Measurements from ENCODE around the gene SLC66A2. TPM values are rescaled to one million over a fixed set of nuclear protein-coding genes. Genes with fewer than 3 reads are reported as not detected.
A peak's percentile ranks its signal among the peaks of the same experiment; 100 is the strongest.

SLC66A2 gene
- total and polyA plus RNA-seq, 2 of the 13 experiments (the other 11 are each of a cell fraction or from before 2014, with no cell fraction given), result 33.5 to 41.9 TPM

- TF ChIP-seq ZBTB21 (CRISPR knock-in tag; IDR thresholded peaks at IDR 0.05) (peak; percentile 39; the same call in 1 of the 2 replicates), POGK (CRISPR knock-in tag; conservative IDR thresholded peaks at IDR 0.05) (peak; percentile 85; the same call in 1 of the 2 replicates), ZMYM4 (CRISPR knock-in tag; IDR thresholded peaks at IDR 0.05) (peak; percentile 85), SKI (IDR thresholded peaks at IDR 0.05; ENCODE audit: partially characterized antibody) (peak; percentile 94), ZNF547 (CRISPR knock-in tag; IDR thresholded peaks at IDR 0.05) (peak; percentile 53; the same call in 1 of the 2 replicates), ZBTB42 (CRISPR knock-in tag; IDR thresholded peaks at IDR 0.05) (no peak), ZFP36L1 (CRISPR knock-in tag; IDR thresholded peaks at IDR 0.05) (peak; percentile 50; the same call in 1 of the 2 replicates), RXRB (CRISPR knock-in tag; IDR thresholded peaks at IDR 0.05; ENCODE audit: borderline replicate concordance) (peak; percentile 97), ZNF329 (CRISPR knock-in tag; IDR thresholded peaks at IDR 0.05; ENCODE audit: low read depth) (0 out of 2 replicates have a peak, but pooled peaks have one; percentile 43), MEIS2 (CRISPR knock-in tag; IDR thresholded peaks at IDR 0.05) (peak; percentile 69), ZNF572 (CRISPR knock-in tag; IDR thresholded peaks at IDR 0.05) (peak; percentile 74; the same call in 1 of the 2 replicates), RFXANK (CRISPR knock-in tag; IDR thresholded peaks at IDR 0.05) (0 out of 2 replicates have a peak, but pooled peaks have one; percentile 27), ZNF574 (CRISPR knock-in tag; IDR thresholded peaks at IDR 0.05) (0 out of 2 replicates have a peak, but pooled peaks have one; percentile 62), ZNF747 (CRISPR knock-in tag; IDR thresholded peaks at IDR 0.05; ENCODE audit: borderline replicate concordance) (peak; percentile 86), HDAC1 (CRISPR knock-in tag; IDR thresholded peaks at IDR 0.05) (peak; percentile 94), ZNF629 (CRISPR knock-in tag; conservative IDR thresholded peaks at IDR 0.05) (peak; percentile 47; the same call in 1 of the 2 replicates), SALL1 (CRISPR knock-in tag; IDR thresholded peaks at IDR 0.05) (peak; percentile 94), ZFP36 (IDR thresholded peaks at IDR 0.05; ENCODE audit: borderline replicate concordance, low read depth, low read length, partially characterized antibody) (peak; percentile 51)
- TF ChIP-seq, protein P1, sequence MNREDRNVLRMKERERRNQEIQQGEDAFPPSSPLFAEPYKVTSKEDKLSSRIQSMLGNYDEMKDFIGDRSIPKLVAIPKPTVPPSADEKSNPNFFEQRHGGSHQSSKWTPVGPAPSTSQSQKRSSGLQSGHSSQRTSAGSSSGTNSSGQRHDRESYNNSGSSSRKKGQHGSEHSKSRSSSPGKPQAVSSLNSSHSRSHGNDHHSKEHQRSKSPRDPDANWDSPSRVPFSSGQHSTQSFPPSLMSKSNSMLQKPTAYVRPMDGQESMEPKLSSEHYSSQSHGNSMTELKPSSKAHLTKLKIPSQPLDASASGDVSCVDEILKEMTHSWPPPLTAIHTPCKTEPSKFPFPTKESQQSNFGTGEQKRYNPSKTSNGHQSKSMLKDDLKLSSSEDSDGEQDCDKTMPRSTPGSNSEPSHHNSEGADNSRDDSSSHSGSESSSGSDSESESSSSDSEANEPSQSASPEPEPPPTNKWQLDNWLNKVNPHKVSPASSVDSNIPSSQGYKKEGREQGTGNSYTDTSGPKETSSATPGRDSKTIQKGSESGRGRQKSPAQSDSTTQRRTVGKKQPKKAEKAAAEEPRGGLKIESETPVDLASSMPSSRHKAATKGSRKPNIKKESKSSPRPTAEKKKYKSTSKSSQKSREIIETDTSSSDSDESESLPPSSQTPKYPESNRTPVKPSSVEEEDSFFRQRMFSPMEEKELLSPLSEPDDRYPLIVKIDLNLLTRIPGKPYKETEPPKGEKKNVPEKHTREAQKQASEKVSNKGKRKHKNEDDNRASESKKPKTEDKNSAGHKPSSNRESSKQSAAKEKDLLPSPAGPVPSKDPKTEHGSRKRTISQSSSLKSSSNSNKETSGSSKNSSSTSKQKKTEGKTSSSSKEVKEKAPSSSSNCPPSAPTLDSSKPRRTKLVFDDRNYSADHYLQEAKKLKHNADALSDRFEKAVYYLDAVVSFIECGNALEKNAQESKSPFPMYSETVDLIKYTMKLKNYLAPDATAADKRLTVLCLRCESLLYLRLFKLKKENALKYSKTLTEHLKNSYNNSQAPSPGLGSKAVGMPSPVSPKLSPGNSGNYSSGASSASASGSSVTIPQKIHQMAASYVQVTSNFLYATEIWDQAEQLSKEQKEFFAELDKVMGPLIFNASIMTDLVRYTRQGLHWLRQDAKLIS (CRISPR knock-in tag; IDR thresholded peaks at IDR 0.05), result 0 out of 2 replicates have a peak, but pooled peaks have one; percentile 24
- TF ChIP-seq, protein P2, sequence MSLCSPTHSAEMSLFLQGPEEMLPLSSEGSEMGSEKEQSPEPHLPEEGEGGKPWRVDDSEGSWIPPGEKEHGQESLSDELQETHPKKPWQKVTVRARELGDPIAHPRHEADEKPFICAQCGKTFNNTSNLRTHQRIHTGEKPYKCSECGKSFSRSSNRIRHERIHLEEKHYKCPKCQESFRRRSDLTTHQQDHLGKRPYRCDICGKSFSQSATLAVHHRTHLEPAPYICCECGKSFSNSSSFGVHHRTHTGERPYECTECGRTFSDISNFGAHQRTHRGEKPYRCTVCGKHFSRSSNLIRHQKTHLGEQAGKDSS (CRISPR knock-in tag; IDR thresholded peaks at IDR 0.05; ENCODE audit: borderline replicate concordance, low read depth), result no peak; the same call in 1 of the 2 replicates
Observed at GRCh38 chr18:79934311-79935097, 16.9 kb downstream of the SLC66A2 start (continued).
